Measurements from ENCODE around the gene SUN1.

GRCh38 chr7:803243-803635 is 29.0 kb upstream of the SUN1 start:
- no peak for TF ChIP-seq CTCF (IDR thresholded peaks at IDR 0.05)
- TF ChIP-seq POLR2A (IDR thresholded peaks at IDR 0.05) = no peak
- no peak for TF ChIP-seq EP300 (IDR thresholded peaks at IDR 0.05)
